Breast epithelium (tissue), 4 donors: ENCODE measurements around the gene CCDC14. TPM values are rescaled to one million over a fixed set of nuclear protein-coding genes. Genes with fewer than 3 reads are reported as not detected.

Source experiments
- DNase-seq, 2 donors: peaks; one replicate each; pipeline ENCODE4 v3.0.0-alpha.2; 2019; ENCODE audit warnings: low spot score in 2 of 2
- H3K27ac ChIP-seq, 2 donors: fragments of 200-600 bp; sonication (generic) in 1 of 2; one replicate each; pipeline ENCODE4 v1.5.1; 2016 to 2019; ENCODE audit warnings: mild to moderate bottlenecking in 1 of 2
- H3K27me3 ChIP-seq, 2 donors: fragments of 200-600 bp; sonication (generic) in 1 of 2; one replicate each; pipeline versions ENCODE4 v1.5.1 to v1.6.0; 2017 to 2019; ENCODE audit warnings: control low read depth in 1 of 2, mild to moderate bottlenecking in 1 of 2
- H3K36me3 ChIP-seq: fragments of 200-600 bp; one replicate; pipeline ENCODE4 v1.5.1; 2019
- H3K4me1 ChIP-seq, 2 donors: fragments of 200-600 bp; sonication (generic); one replicate each; pipeline ENCODE4 v1.5.1; 2016 to 2019; ENCODE audit warnings: control low read depth in 1 of 2
- H3K4me3 ChIP-seq, 3 donors: fragments of 200-600 bp; sonication (generic); 1 replicate in 2 of 3; 2 replicates in 1 of 3; pipeline ENCODE4 v1.5.1; 2016 to 2019; ENCODE audit warnings: mild to moderate bottlenecking in 3 of 3, moderate library complexity in 2 of 3
- H3K9me3 ChIP-seq, 2 donors: fragments of 200-600 bp; sonication (generic) in 1 of 2; one replicate each; pipeline ENCODE4 v1.5.1; 2016 to 2019; ENCODE audit warnings: control low read depth in 1 of 2
- CTCF ChIP-seq, 3 donors: fragments of 450-650 bp; IDR thresholded peaks; one replicate each; pipeline ENCODE4 v1.5.1; 2016 to 2017; ENCODE audit warnings: antibody characterized with exemption in 3 of 3, mild to moderate bottlenecking in 3 of 3, moderate library complexity in 3 of 3
- POLR2A ChIP-seq: fragments of 450-650 bp; IDR thresholded peaks from one replicate; pipeline ENCODE4 v1.6.1; 2016; ENCODE audit warnings: antibody characterized with exemption, mild to moderate bottlenecking, moderate library complexity
- POLR2AphosphoS5 ChIP-seq, 3 donors: sonication (generic); formaldehyde crosslinking; IDR thresholded peaks; one replicate each; pipeline ENCODE4 v1.6.1; 2017; ENCODE audit warnings: antibody characterized with exemption in 3 of 3
- intact Hi-C: fragments of 100-400 bp; cut with DNase I; formaldehyde crosslinking; loops from one replicate; pipeline ENCODE4 v1.15.1; 2023; ENCODE audit warnings: low total_unique reads
- total RNA-seq, 3 donors: library from RNA; depleted of rRNA; stranded (reverse); fragments of >200 nt; gene quantifications; one replicate each; pipeline ENCODE4 v1.1.0, GENCODE V29; 2016

Gene CCDC14
- total RNA-seq, 3 donors from 2014 or later: 43.2 to 94.7 (median 49.5) TPM

GRCh38 chr3:123884993-123885392 is 76.0 kb downstream of the CCDC14 start:
- DNase-seq: no peak
- H3K4me3 ChIP-seq: no peak overlapping the region
- H3K4me1 ChIP-seq: no peaks in the 10 kb centered on the region
- H3K27me3 ChIP-seq: no peaks in the 10 kb centered on the region
- intact Hi-C loops: no loop called here
- H3K9me3 ChIP-seq: no peaks in the 10 kb centered on the region
- no peaks in the 10 kb centered on the region for H3K36me3 ChIP-seq
- TF ChIP-seq CTCF (IDR thresholded peaks at IDR 0.05) (no peak), POLR2A (no peak), POLR2AphosphoS5 (IDR thresholded peaks at IDR 0.05) (no peak)
- H3K27ac ChIP-seq: no peak overlapping the region

GRCh38 chr3:123884203-123884831 is 76.7 kb downstream of the CCDC14 start, which contains the start of gene MYLK:
Gene MYLK (minus strand): TSS chr3:123884332. CDS start chr3:123793841, 90,491 bp downstream.
- H3K27me3 ChIP-seq: no peaks in the 10 kb centered on the region
- H3K4me1 ChIP-seq: no peaks in the 10 kb centered on the region
- H3K4me3 ChIP-seq: peak within 1 kb of the TSS; percentile 33 to 73 (median 59)
- peak; percentile 63 to 86 for DNase-seq
- intact Hi-C loops: no loop called here
- H3K36me3 ChIP-seq: no peaks in the 10 kb centered on the region
- no peaks in the 10 kb centered on the region for H3K9me3 ChIP-seq
- peak within 1 kb of the TSS; percentile 40 to 55 for H3K27ac ChIP-seq
- TF ChIP-seq CTCF (IDR thresholded peaks at IDR 0.05) (no peak), POLR2A (no peak), POLR2AphosphoS5 (IDR thresholded peaks at IDR 0.05) (peak in 1 of 3 donors; percentile 21)

- Histone ChIP-seq H3K9me3 (no peaks in the 10 kb centered on the region), H3K27me3 (no peaks in the 10 kb centered on the region), H3K4me1 (no peaks in the 10 kb centered on the region), H3K4me3 (peak overlapping the region; percentile 33 to 73 (median 59)), H3K36me3 (no peaks in the 10 kb centered on the region), H3K27ac (peak overlapping the region; percentile 40 to 55)
- DNase-seq: peak in 1 of 2 donors; percentile 40
- TF ChIP-seq POLR2A (no peak), POLR2AphosphoS5 (IDR thresholded peaks at IDR 0.05) (no peak), CTCF (IDR thresholded peaks at IDR 0.05) (no peak)
- intact Hi-C loops: no loop called here
Measured at GRCh38 chr3:123883701-123884202, 77.3 kb downstream of the CCDC14 start.

GRCh38 chr3:123883111-123883510 is 77.9 kb downstream of the CCDC14 start:
- intact Hi-C loops: no loop called here
- Histone ChIP-seq H3K36me3 (no peaks in the 10 kb centered on the region), H3K4me1 (no peaks in the 10 kb centered on the region), H3K4me3 (peak overlapping the region in 2 of 3 donors; percentile 59 to 73), H3K9me3 (no peaks in the 10 kb centered on the region), H3K27ac (no peak overlapping the region), H3K27me3 (no peaks in the 10 kb centered on the region)
- no peak for DNase-seq
- no peak for TF ChIP-seq POLR2A
- TF ChIP-seq CTCF (IDR thresholded peaks at IDR 0.05): no peak
- no peak for TF ChIP-seq POLR2AphosphoS5 (IDR thresholded peaks at IDR 0.05)

GRCh38 chr3:123881771-123882170 is 79.3 kb downstream of the CCDC14 start:
- no peak overlapping the region for H3K4me3 ChIP-seq
- no peaks in the 10 kb centered on the region for H3K9me3 ChIP-seq
- intact Hi-C loops: no loop called here
- TF ChIP-seq POLR2AphosphoS5 (IDR thresholded peaks at IDR 0.05) (no peak), CTCF (IDR thresholded peaks at IDR 0.05) (no peak), POLR2A (no peak)
- H3K27me3 ChIP-seq: no peaks in the 10 kb centered on the region
- no peaks in the 10 kb centered on the region for H3K4me1 ChIP-seq
- H3K27ac ChIP-seq: no peak overlapping the region
- no peak for DNase-seq
- no peaks in the 10 kb centered on the region for H3K36me3 ChIP-seq
